ENCODE results near the gene SOAT1. TPM values are rescaled to one million over a fixed set of nuclear protein-coding genes. Genes with fewer than 3 reads are reported as not detected.
"Not testable (repeated sequence)": the region's sequence is repeated elsewhere in the genome, so short reads cannot be mapped to it uniquely, and the experiment has no call there.

SOAT1 gene
- total RNA-seq, 1 experiment from 2014 or later: 43.0 TPM

DNA sequence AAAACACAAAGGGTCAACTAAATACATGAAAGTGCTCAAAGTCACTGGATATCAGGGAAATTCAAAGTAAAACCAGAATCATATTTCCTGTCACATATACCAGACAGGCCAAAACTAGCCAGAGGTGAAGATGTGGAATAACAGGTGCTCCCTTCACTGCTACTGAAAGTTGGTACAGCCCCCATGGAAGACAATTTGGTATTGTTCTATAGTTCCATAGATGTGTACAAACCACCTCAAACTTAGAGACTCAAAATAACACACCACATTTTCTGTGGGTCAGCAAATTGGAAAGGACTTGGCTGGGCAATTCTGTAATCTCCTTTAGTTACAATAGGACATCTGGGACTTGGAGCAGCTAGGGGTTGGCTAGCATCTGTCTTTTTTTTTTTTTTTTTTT is 24.5 kb upstream of the SOAT1 start:
- no TSS peak for BruUV-seq (replicated peaks)
- H3K27me3 Mint-ChIP-seq (ENCODE audit: insufficient read depth, unreplicated experiment): no peaks in the 10 kb centered on the region
- no peak for DNase-seq
- H3K36me3 Mint-ChIP-seq (ENCODE audit: insufficient read depth, unreplicated experiment): no peaks in the 10 kb centered on the region
- CTCF ChIA-PET: interaction anchor here (0.7 kb wide), 1 partner anchor 11 kb away, joined by 7 read pairs; no protein-coding TSS in a partner anchor
- Histone ChIP-seq H3K36me3 (ENCODE audit: control insufficient read depth, insufficient read depth, low read length) (no peaks in the 10 kb centered on the region), H3K9me3 (0 out of 2 replicates have a peak, but pooled peaks cover 4% of the 10 kb centered on the region), H3K4me1 (no peaks in the 10 kb centered on the region), H3K27me3 (replicated peaks; ENCODE audit: control insufficient read depth, insufficient read depth, low read length) (no peaks in the 10 kb centered on the region), H3K4me3 (ENCODE audit: low read depth, low read length) (no peak overlapping the region)
- no peak overlapping the region for H3K27ac Mint-ChIP-seq (ENCODE audit: unreplicated experiment)
- no peaks in the 10 kb centered on the region for H3K4me1 Mint-ChIP-seq (ENCODE audit: low read depth, unreplicated experiment)
- POLR2A ChIA-PET: no interaction called here
- no peaks in the 10 kb centered on the region for H3K9me3 Mint-ChIP-seq (ENCODE audit: unreplicated experiment)
- no peak for TF ChIP-seq CTCF (IDR thresholded peaks at IDR 0.05; ENCODE audit: insufficient read depth in 1 of 2, low read depth in 1 of 2, low read length in 1 of 2, severe bottlenecking in 1 of 2, unreplicated experiment in 1 of 2)
- intact Hi-C loops (cut with micrococcal nuclease; ENCODE audit: unreplicated experiment): no loop called here
- H3K4me3 Mint-ChIP-seq (ENCODE audit: unreplicated experiment): no peak overlapping the region

- DNase-seq; POLR2A ChIA-PET; H3K27ac Mint-ChIP-seq (ENCODE audit: unreplicated experiment); H3K4me3 ChIP-seq (ENCODE audit: low read depth, low read length); H3K4me1 ChIP-seq; H3K27me3 Mint-ChIP-seq (ENCODE audit: insufficient read depth, unreplicated experiment); BruUV-seq (replicated peaks); H3K4me1 Mint-ChIP-seq (ENCODE audit: low read depth, unreplicated experiment); H3K27me3 ChIP-seq (replicated peaks; ENCODE audit: control insufficient read depth, insufficient read depth, low read length); H3K9me3 Mint-ChIP-seq (ENCODE audit: unreplicated experiment); H3K4me3 Mint-ChIP-seq (ENCODE audit: unreplicated experiment); H3K36me3 Mint-ChIP-seq (ENCODE audit: insufficient read depth, unreplicated experiment); intact Hi-C loops (cut with micrococcal nuclease; ENCODE audit: unreplicated experiment); CTCF ChIA-PET; H3K36me3 ChIP-seq (ENCODE audit: control insufficient read depth, insufficient read depth, low read length): not testable (repeated sequence)
- H3K9me3 ChIP-seq: peaks cover 10% of the 10 kb centered on the region
Observed at GRCh38 chr1:179274424-179274823, 19.2 kb upstream of the SOAT1 start.

DNA sequence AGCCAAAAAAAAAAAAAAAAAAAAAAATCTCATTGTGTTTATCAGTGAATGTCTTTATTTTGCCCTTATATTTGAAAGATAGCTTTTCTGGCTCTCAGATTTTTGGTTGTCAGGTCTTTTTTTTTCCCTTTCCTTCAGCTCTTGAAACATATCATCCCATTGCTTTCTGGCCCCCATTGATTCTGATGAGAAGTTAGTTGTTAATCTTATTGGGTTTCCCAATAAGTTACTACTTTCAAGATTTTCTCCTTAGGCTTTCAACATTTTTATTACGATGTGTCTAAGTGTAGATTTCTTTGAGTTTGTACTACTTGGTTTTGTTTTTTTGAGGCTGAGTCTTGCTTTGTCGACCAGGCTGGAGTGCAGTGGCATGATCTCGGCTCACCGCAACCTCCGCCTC is 14.7 kb upstream of the SOAT1 start:
- BruUV-seq (replicated peaks): no TSS peak
- Mint-ChIP-seq H3K4me1 (ENCODE audit: low read depth, unreplicated experiment) (peaks cover 14% of the 10 kb centered on the region), H3K27ac (ENCODE audit: unreplicated experiment) (no peak overlapping the region), H3K27me3 (ENCODE audit: insufficient read depth, unreplicated experiment) (no peaks in the 10 kb centered on the region), H3K4me3 (ENCODE audit: unreplicated experiment) (no peak overlapping the region), H3K9me3 (ENCODE audit: unreplicated experiment) (no peaks in the 10 kb centered on the region), H3K36me3 (ENCODE audit: insufficient read depth, unreplicated experiment) (no peaks in the 10 kb centered on the region)
- no peak for DNase-seq
- Histone ChIP-seq H3K4me1 (peaks cover 13% of the 10 kb centered on the region), H3K4me3 (ENCODE audit: low read depth, low read length) (no peak overlapping the region), H3K36me3 (ENCODE audit: control insufficient read depth, insufficient read depth, low read length) (no peaks in the 10 kb centered on the region), H3K27me3 (replicated peaks; ENCODE audit: control insufficient read depth, insufficient read depth, low read length) (no peaks in the 10 kb centered on the region), H3K9me3 (peaks cover 13% of the 10 kb centered on the region)
- TF ChIP-seq CTCF (IDR thresholded peaks at IDR 0.05; ENCODE audit: insufficient read depth in 1 of 2, low read depth in 1 of 2, low read length in 1 of 2, severe bottlenecking in 1 of 2, unreplicated experiment in 1 of 2): no peak
- POLR2A ChIA-PET: no interaction called here
- intact Hi-C loops (cut with micrococcal nuclease; ENCODE audit: unreplicated experiment): no loop called here
- CTCF ChIA-PET: no interaction called here

- no peak for DNase-seq
- Mint-ChIP-seq H3K9me3 (ENCODE audit: unreplicated experiment) (no peaks in the 10 kb centered on the region), H3K27ac (ENCODE audit: unreplicated experiment) (no peak overlapping the region), H3K4me3 (ENCODE audit: unreplicated experiment) (no peak overlapping the region), H3K27me3 (ENCODE audit: insufficient read depth, unreplicated experiment) (no peaks in the 10 kb centered on the region), H3K36me3 (ENCODE audit: insufficient read depth, unreplicated experiment) (no peaks in the 10 kb centered on the region), H3K4me1 (ENCODE audit: low read depth, unreplicated experiment) (peaks cover 28% of the 10 kb centered on the region)
- Histone ChIP-seq H3K4me3 (ENCODE audit: low read depth, low read length) (no peak overlapping the region), H3K27me3 (replicated peaks; ENCODE audit: control insufficient read depth, insufficient read depth, low read length) (no peaks in the 10 kb centered on the region), H3K4me1 (peaks cover 38% of the 10 kb centered on the region), H3K9me3 (peaks cover 7% of the 10 kb centered on the region), H3K36me3 (ENCODE audit: control insufficient read depth, insufficient read depth, low read length) (no peaks in the 10 kb centered on the region)
- ChIA-PET CTCF (no interaction called here), POLR2A (no interaction called here)
- BruUV-seq (replicated peaks): no TSS peak
- intact Hi-C loops (cut with micrococcal nuclease; ENCODE audit: unreplicated experiment): no loop called here
- TF ChIP-seq CTCF (IDR thresholded peaks at IDR 0.05; ENCODE audit: insufficient read depth in 1 of 2, low read depth in 1 of 2, low read length in 1 of 2, severe bottlenecking in 1 of 2, unreplicated experiment in 1 of 2): no peak
Observed at GRCh38 chr1:179283992-179284391, 9.6 kb upstream of the SOAT1 start.
